Gastroesophageal sphincter (tissue), 3 donors: Measurements from ENCODE around the gene PRTG.

Experiments used
- EP300 ChIP-seq: sonication (generic); formaldehyde crosslinking; IDR thresholded peaks from one replicate; pipeline ENCODE4 v1.6.1; 2017; ENCODE audit warnings: antibody characterized with exemption, mild to moderate bottlenecking
- TF ChIP-seq, protein P1 (sequence below), 4 experiments: fragments of 200-600 bp in 2 of 4; fragments of 450-650 bp in 2 of 4; sonication (generic) in 1 of 4; IDR thresholded peaks; one replicate each; pipeline ENCODE4 v1.5.1; 2017 to 2019; ENCODE audit warnings: antibody characterized with exemption in 4 of 4, mild to moderate bottlenecking in 2 of 4, moderate library complexity in 2 of 4

DNA sequence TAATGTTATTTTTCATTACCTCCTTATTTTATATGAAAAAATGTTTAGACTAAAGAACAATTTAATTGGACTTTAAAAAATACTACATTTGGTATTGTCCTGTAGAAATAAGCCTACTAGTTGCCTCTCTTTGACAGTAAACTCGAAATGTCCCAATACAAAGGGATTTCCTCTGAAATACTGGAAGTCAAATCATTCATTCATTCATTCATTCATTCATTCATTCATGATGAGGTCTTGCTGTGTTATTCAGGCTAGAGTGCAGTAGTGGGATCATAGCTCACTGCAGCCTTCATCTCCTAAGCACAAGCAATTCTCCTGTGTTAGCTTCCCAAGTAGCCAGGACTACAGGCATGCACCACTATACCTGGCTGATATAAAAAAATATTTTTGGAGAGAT lies 104.2 kb downstream of the PRTG start:
- TF ChIP-seq, protein P1, sequence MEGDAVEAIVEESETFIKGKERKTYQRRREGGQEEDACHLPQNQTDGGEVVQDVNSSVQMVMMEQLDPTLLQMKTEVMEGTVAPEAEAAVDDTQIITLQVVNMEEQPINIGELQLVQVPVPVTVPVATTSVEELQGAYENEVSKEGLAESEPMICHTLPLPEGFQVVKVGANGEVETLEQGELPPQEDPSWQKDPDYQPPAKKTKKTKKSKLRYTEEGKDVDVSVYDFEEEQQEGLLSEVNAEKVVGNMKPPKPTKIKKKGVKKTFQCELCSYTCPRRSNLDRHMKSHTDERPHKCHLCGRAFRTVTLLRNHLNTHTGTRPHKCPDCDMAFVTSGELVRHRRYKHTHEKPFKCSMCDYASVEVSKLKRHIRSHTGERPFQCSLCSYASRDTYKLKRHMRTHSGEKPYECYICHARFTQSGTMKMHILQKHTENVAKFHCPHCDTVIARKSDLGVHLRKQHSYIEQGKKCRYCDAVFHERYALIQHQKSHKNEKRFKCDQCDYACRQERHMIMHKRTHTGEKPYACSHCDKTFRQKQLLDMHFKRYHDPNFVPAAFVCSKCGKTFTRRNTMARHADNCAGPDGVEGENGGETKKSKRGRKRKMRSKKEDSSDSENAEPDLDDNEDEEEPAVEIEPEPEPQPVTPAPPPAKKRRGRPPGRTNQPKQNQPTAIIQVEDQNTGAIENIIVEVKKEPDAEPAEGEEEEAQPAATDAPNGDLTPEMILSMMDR (IDR thresholded peaks at IDR 0.05): no peak
- no peak for TF ChIP-seq EP300
